GM12873 (cell line): Measurements from ENCODE around the gene PCYOX1L.

Source experiments
- CTCF ChIP-seq: IDR thresholded peaks from 2 replicates; pipeline ENCODE4 v1.5.1; 2012; ENCODE audit warnings: low read depth, mild to moderate bottlenecking, moderate library complexity, low read length, control low read depth; ENCODE audit not compliant: insufficient read depth; ENCODE audit errors: missing control alignments

The PCYOX1L gene

DNA sequence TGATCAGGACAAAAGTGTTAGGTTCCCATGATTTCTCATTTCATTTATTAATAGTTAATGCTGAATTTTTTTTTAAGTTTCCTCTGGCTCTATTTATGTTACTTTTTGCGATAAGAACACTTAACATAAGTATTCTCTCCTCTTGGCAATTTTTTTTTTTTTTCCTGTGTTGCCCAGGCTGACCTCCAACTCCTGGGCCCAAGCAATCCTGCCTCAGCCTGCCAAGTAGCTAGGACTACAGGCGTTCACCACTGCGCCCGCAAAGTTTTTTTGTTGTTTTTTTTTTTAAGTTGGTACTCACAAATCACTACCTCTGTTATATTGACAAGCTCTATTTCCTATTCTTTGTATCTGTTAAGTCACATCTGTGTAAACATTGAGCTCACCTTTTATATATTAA, 5.7 kb upstream of the PCYOX1L start:
- TF ChIP-seq CTCF: no peak

- TF ChIP-seq CTCF: no peak
Observed at GRCh38 chr5:149353911-149354310, 3.9 kb upstream of the PCYOX1L start.

DNA sequence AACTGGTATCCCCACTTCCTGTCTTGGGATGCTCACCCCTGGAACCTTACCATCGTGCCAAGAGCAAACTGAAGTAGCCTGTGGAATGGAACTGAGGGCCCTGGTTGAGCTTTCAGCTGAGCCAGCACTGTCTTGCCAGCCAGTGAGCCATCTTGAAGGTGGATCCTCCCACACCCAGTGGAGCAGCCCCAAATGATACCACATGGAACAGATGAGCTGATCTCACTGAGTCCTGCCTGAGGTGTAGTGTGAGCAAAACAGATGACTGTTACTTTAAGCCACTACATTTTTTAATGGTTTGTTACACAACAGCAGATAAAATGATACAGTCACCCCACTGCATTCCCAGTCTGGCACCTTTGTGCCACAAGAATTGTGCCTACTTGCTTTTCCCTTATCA, 2.2 kb upstream of the PCYOX1L start:
- no peak for TF ChIP-seq CTCF

DNA sequence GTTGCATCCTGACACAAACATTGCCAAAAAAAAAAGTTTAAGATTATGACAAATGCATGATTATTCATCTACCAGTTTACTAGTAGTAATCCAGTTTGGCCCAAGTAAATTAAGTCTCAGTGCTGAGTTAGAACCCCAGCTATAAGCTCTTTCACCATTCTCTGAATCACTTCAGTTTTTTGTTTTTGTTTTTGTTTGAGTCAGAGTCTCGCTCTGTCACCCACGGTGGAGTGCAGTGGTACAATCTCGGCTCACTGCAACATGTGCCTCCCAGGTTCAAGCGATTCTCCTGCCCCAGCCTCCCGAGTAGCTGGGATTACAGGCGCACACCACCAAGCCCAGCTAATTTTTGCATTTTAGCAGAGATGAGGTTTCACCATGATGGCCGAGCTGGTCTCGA, 1.5 kb upstream of the PCYOX1L start:
- TF ChIP-seq CTCF: no peak

DNA sequence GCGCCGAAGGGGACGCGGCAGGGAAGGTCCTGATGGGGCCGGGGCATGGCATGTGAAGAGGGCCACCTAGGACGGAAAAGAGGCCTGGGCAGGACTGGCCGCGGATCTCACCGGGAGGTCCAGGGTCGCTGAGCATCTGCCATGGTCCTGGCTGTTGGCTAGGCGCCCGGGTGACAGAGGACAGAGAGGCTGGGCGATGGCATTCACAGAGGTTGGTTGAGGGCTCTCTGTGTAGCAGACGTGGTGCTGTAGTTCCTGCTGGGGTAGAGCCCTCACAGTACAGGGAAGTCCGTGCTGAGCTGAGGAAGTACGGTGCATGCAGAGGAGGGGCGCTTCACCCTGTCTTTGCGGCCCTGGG, 427 bp downstream of the PCYOX1L start:
- no peak for TF ChIP-seq CTCF

- TF ChIP-seq CTCF: no peak
Observed at GRCh38 chr5:149358868-149359495, 1.1 kb downstream of the PCYOX1L start.

GRCh38 chr5:149360272-149360671, 2.4 kb downstream of the PCYOX1L start:
- TF ChIP-seq CTCF: no peak
